Measurements from ENCODE around the gene ALDH3B2. TPM values are rescaled to one million over a fixed set of nuclear protein-coding genes. Genes with fewer than 3 reads are reported as not detected.

Gene ALDH3B2
- total RNA-seq, 1 experiment from 2014 or later, result not detected

GRCh38 chr11:67617243-67617953 lies 57.0 kb downstream of the ALDH3B2 start:
- peaks cover 2 to 13% of the 10 kb centered on the region in 2 experiments; a peak in 2 of 4 replicates for H3K4me1 ChIP-seq (ENCODE audit: control insufficient read depth in 1 of 2, insufficient read depth in 2 of 2, low read length in 2 of 2)
- ATAC-seq (no peak), DNase-seq (ENCODE audit: low read depth, low spot score) (no peak)
- intact Hi-C loops (cut with micrococcal nuclease), result no loop called here
- H2AFZ ChIP-seq (ENCODE audit: low read depth, low read length, poor library complexity, severe bottlenecking), result no peak overlapping the region
- BruUV-seq (replicated peaks), result no TSS peak
- no peaks in the 10 kb centered on the region for H3K27me3 ChIP-seq (ENCODE audit: insufficient read depth, low read length)
- H4K20me1 ChIP-seq (ENCODE audit: insufficient read depth), result no peaks in the 10 kb centered on the region
- TF ChIP-seq JUND (IDR thresholded peaks at IDR 0.05) (no peak), EZH2 (IDR thresholded peaks at IDR 0.05) (no peak), CEBPB (IDR thresholded peaks at IDR 0.05; ENCODE audit: low read depth) (no peak), POLR2A (IDR thresholded peaks at IDR 0.05; ENCODE audit: borderline replicate concordance, extremely low read depth, insufficient read depth, insufficient read length) (no peak), FOSL1 (IDR thresholded peaks at IDR 0.05; ENCODE audit: low read depth) (no peak), RAD21 (IDR thresholded peaks at IDR 0.05; ENCODE audit: low read depth) (no peak), ZBTB33 (IDR thresholded peaks at IDR 0.05; ENCODE audit: extremely low read depth, insufficient replicate concordance, low read length) (no peak), ZFX (IDR thresholded peaks at IDR 0.05) (no peak), ATF3 (IDR thresholded peaks at IDR 0.05) (no peak), EGR1 (IDR thresholded peaks at IDR 0.05; ENCODE audit: low read depth) (no peak), YY1 (IDR thresholded peaks at IDR 0.05; ENCODE audit: extremely low read depth, insufficient replicate concordance, low read depth, low read length) (no peak), ZNF274 (IDR thresholded peaks at IDR 0.05; ENCODE audit: low read depth, low read length) (no peak), SRF (IDR thresholded peaks at IDR 0.05; ENCODE audit: low read depth) (no peak), ELF1 (IDR thresholded peaks at IDR 0.05; ENCODE audit: borderline replicate concordance, low read depth) (no peak), CBX3 (IDR thresholded peaks at IDR 0.05; ENCODE audit: low read depth) (no peak), MAX (IDR thresholded peaks at IDR 0.05) (no peak), CTCF (IDR thresholded peaks at IDR 0.05 in 2 of 3, conservative IDR thresholded peaks at IDR 0.05 in 1 of 3; ENCODE audit: borderline replicate concordance in 1 of 3, insufficient read depth in 1 of 3, low read depth in 2 of 3, low read length in 2 of 3) (no peak), TCF7L2 (IDR thresholded peaks at IDR 0.05; ENCODE audit: borderline replicate concordance, extremely low read depth, insufficient read depth, insufficient read length) (no peak), EZH2phosphoT487 (IDR thresholded peaks at IDR 0.05; ENCODE audit: borderline replicate concordance) (no peak)
- H3K36me3 ChIP-seq (ENCODE audit: control insufficient read depth in 1 of 2, insufficient read depth in 2 of 2, low read length in 2 of 2), result no peaks in the 10 kb centered on the region; a peak in 1 of 4 replicates
- POLR2A ChIA-PET, result no interaction called here
- H3K79me2 ChIP-seq (ENCODE audit: insufficient read depth, low read length), result no peaks in the 10 kb centered on the region
- no peak overlapping the region for H3K9ac ChIP-seq (ENCODE audit: low read length)
- H3K9me2 ChIP-seq (ENCODE audit: insufficient read depth), result no peaks in the 10 kb centered on the region
- no peak overlapping the region for H3K4me3 ChIP-seq (replicated peaks in 1 of 2; ENCODE audit: low read depth in 1 of 2, low read length in 2 of 2)
- RAD21 ChIA-PET (ENCODE audit: low non-redundant PET in 1 of 2, low total read pairs in 2 of 2, uncharacterized antibody in 2 of 2, unreplicated experiment in 2 of 2), result no interaction called here
- no peaks in the 10 kb centered on the region for H3K9me3 ChIP-seq (ENCODE audit: control insufficient read depth in 1 of 2, insufficient read depth in 1 of 2, low read depth in 1 of 2, low read length in 2 of 2)
- CTCF ChIA-PET, result interaction anchor here (1.6 kb wide), 1 partner anchor 12 kb away, joined by 9 read pairs; the partner anchor contains the start of gene NUDT8
- no peak overlapping the region for H3K27ac ChIP-seq (ENCODE audit: low read depth, low read length)
- H3K4me2 ChIP-seq (ENCODE audit: low read length), result no peak overlapping the region

Data from HCT116 (cell line).